Activated T-helper 1 cell treated with anti-CD3 and anti-CD28 coated beads, Interleukin-12 subunit alpha, Interleukin-12 subunit beta, Interleukin-2, Interleukin-4 antibody, amounts not matched to agents 30 ng/mL and 10 ng/mL and 1 ng/mL, durations not matched to agents 14 hours and 24 hours and 36 hours (primary cell): Measurements from ENCODE around the gene OMG. TPM values are rescaled to one million over a fixed set of nuclear protein-coding genes. Genes with fewer than 3 reads are reported as not detected.
"Not testable (repeated sequence)": the region's sequence is repeated elsewhere in the genome, so short reads cannot be mapped to it uniquely, and the experiment has no call there.

Source experiments
- DNase-seq: peaks from one replicate; pipeline ENCODE4 v3.0.0; 2021; ENCODE audit warnings: low spot score
- H3K27ac Mint-ChIP-seq: one replicate; pipeline ENCODE4 v1.8.0; 2021; ENCODE audit warnings: mild to moderate bottlenecking, mixed read lengths
- H3K27me3 Mint-ChIP-seq: one replicate; pipeline ENCODE4 v1.8.0; 2022; ENCODE audit warnings: mild to moderate bottlenecking, moderate library complexity, mixed read lengths; ENCODE audit not compliant: insufficient read depth
- H3K36me3 Mint-ChIP-seq: one replicate; pipeline ENCODE4 v1.8.0; 2021; ENCODE audit warnings: low read depth, mixed read lengths
- H3K4me1 Mint-ChIP-seq: one replicate; pipeline ENCODE4 v1.8.0; 2021; ENCODE audit warnings: low read depth, mixed read lengths
- H3K4me3 Mint-ChIP-seq: one replicate; pipeline ENCODE4 v1.8.0; 2021; ENCODE audit warnings: mild to moderate bottlenecking, moderate library complexity, mixed read lengths
- H3K9me3 Mint-ChIP-seq: one replicate; pipeline ENCODE4 v1.8.0; 2021; ENCODE audit warnings: mixed read lengths
- intact Hi-C: fragments of 100-400 bp; cut with micrococcal nuclease; formaldehyde crosslinking; loops from one replicate; pipeline ENCODE4 v1.15.1; 2024
- total RNA-seq: library from RNA; stranded (reverse); gene quantifications from 2 replicates; pipeline ENCODE4 v1.2.3, GENCODE V29; 2022

OMG gene, protein sequence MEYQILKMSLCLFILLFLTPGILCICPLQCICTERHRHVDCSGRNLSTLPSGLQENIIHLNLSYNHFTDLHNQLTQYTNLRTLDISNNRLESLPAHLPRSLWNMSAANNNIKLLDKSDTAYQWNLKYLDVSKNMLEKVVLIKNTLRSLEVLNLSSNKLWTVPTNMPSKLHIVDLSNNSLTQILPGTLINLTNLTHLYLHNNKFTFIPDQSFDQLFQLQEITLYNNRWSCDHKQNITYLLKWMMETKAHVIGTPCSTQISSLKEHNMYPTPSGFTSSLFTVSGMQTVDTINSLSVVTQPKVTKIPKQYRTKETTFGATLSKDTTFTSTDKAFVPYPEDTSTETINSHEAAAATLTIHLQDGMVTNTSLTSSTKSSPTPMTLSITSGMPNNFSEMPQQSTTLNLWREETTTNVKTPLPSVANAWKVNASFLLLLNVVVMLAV
- total RNA-seq: 0.10 TPM in 2 replicates

DNA sequence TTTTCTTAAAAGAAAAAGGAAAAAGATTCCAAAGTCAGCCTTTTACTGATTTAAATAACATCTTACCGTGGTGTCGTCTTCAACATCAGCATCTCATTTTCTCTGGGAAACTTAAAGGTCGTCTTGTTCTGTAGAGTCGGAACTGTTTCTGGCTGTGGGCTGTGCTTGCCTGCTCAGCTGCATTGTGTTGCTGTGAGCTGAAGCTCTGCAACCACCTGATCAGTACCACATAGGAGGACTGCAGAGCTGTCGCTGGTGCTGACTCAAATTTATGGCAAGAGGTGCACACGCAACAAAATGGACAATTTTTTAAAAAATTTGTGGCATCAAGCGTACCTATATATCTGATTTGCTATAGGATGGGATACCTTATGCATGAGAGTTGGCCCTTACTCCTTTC lies at the start of gene OMG:
OMG (minus strand) TSS at position 150 of the 400 bp plus-strand sequence. CDS start 908 bp downstream, outside the sequence.
- H3K9me3 Mint-ChIP-seq: no peaks in the 10 kb centered on the region
- H3K27ac Mint-ChIP-seq: no peak within 1 kb of the TSS
- H3K27me3 Mint-ChIP-seq: no peaks in the 10 kb centered on the region
- peaks cover 8% of the 10 kb centered on the region for H3K36me3 Mint-ChIP-seq
- intact Hi-C loops: no loop called here
- H3K4me1 Mint-ChIP-seq: no peaks in the 10 kb centered on the region
- no peak within 1 kb of the TSS for H3K4me3 Mint-ChIP-seq
- DNase-seq: no peak

DNA sequence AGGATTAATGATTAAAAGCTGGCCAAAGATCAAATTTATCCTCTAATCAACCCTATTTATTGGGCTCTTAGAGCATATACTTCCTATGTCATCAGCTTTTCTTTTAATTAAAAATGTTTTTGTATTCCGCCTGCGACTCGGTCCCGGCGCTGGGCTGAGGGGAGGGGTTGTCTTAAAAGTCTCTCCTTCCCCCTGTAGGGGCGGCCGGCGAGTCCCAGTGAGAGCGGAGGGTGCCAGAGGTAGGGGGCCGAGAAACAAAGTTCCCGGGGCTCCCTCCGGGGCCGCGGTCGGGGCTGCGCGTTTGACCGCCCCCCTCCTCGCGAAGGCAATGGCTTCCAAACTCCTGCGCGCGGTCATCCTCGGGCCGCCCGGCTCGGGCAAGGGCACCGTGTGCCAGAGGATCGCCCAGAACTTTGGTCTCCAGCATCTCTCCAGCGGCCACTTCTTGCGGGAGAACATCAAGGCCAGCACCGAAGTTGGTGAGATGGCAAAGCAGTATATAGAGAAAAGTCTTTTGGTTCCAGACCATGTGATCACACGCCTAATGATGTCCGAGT lies 48.2 kb upstream of the OMG start:
- H3K4me1 Mint-ChIP-seq, H3K27ac Mint-ChIP-seq, H3K4me3 Mint-ChIP-seq, DNase-seq, H3K9me3 Mint-ChIP-seq, intact Hi-C loops, H3K27me3 Mint-ChIP-seq, H3K36me3 Mint-ChIP-seq: not testable (repeated sequence)

DNA sequence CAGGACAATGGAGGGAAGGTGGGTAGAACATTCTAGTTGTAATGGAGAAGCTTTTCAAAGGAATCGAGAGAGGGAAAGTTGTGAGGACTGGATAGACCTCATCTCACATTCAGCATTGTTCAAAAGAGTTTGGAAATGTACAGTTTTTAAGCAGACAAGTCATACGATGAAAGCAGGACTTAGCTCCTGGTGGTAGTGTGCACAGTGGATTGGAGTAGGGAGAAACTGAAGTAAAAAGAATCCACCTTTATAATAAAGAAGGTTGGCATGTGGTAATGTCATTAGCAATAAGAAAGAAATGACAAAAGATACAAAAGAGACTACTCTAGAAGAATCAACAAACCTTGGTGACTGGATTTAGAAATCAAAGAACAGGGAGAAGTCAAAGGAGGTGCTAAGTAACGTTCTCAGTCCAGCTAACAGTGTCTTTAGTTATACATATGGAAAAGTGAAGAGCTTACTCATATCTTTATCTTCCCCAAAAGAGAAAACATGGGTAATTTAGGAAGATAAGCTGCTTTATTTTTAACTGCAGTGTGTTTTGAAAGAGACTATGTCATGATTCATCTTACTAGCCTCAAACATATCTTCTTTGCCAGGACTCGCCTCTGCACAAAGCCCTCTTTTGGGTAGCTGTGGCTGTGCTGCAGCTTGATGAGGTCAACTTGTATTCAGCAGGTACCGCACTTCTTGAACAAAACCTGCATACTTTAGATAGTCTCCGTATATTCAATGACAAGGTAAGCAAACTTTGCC lies 43.0 kb upstream of the OMG start:
- intact Hi-C loops: no loop called here
- Mint-ChIP-seq H3K36me3 (peaks cover 10% of the 10 kb centered on the region), H3K9me3 (no peaks in the 10 kb centered on the region), H3K27me3 (peaks cover 3% of the 10 kb centered on the region), H3K4me1 (no peaks in the 10 kb centered on the region), H3K27ac (no peak overlapping the region), H3K4me3 (no peak overlapping the region)
- DNase-seq: no peak

DNA sequence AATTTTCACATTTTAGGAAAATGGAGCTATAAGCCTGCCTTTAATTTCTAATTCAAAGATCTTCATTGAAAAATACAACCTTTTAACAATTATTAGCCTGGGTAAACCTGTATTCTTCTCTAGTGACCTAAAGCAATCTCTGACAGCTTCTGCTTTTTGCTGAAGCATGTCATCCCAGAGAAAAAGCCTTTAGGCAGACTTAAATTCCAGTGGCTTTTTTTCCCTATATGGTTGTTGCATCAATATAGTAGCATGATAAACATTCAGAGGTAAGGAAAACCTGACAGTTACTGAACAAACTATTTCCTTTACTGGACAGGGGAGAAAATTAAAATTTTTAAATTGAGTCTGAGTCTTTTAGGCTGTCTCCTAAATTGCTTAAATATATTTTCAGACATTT lies 32.2 kb upstream of the OMG start:
- no peak overlapping the region for H3K4me3 Mint-ChIP-seq
- H3K4me1 Mint-ChIP-seq: peaks cover 25% of the 10 kb centered on the region
- no peaks in the 10 kb centered on the region for H3K27me3 Mint-ChIP-seq
- H3K27ac Mint-ChIP-seq: no peak overlapping the region
- DNase-seq: no peak
- H3K36me3 Mint-ChIP-seq: peaks cover 10% of the 10 kb centered on the region
- no peaks in the 10 kb centered on the region for H3K9me3 Mint-ChIP-seq
- intact Hi-C loops: no loop called here

DNA sequence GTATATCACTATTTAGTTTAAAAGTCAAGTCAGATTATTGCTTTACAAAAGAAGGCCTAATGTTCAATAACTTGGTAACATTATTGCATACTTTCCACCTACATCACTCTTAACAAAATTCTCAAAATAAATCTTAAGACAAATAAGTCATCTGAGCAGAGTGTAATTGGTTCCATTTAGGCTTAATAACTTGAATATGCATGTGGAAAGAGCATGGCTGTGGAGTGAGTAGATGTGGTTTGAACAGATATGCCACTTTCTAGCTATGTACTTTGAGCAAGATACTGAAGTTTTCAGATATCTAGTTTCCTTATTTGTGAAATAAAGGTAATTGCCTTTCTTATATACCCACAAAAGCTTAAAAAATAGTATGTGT lies 31.1 kb upstream of the OMG start:
- peaks cover 12% of the 10 kb centered on the region for H3K36me3 Mint-ChIP-seq
- no peak for DNase-seq
- peak overlapping the region; percentile 25 for H3K27ac Mint-ChIP-seq
- no peaks in the 10 kb centered on the region for H3K27me3 Mint-ChIP-seq
- H3K4me1 Mint-ChIP-seq: peaks cover 31% of the 10 kb centered on the region
- no peaks in the 10 kb centered on the region for H3K9me3 Mint-ChIP-seq
- intact Hi-C loops: no loop called here
- H3K4me3 Mint-ChIP-seq: no peak overlapping the region

DNA sequence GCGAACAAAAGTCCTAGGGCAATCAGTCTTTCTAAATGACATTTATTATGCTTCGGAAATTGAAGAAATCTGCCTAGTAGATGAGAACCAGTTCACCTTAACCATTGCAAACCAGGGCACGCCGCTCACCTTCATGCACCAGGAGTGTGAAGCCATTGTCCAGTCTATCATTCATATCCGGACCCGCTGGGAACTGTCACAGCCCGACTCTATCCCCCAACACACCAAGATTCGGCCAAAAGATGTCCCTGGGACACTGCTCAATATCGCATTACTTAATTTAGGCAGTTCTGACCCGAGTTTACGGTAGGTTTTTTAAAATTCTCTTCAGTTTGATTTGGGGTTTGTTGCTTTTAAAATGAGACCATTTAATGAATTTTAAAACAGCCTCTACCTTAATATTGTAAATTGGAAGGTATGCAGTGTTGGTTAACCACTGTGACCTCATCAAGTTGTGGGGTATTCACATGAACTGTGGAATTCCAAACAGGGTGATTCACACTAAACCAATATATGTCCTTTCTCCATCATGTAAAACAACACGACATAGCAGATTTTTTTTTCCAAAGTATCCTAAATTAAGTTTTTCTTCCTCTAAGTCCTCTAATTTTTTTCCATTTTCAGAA lies 30.6 kb upstream of the OMG start:
- H3K27me3 Mint-ChIP-seq: no peaks in the 10 kb centered on the region
- peaks cover 34% of the 10 kb centered on the region for H3K4me1 Mint-ChIP-seq
- no peaks in the 10 kb centered on the region for H3K9me3 Mint-ChIP-seq
- peaks cover 12% of the 10 kb centered on the region for H3K36me3 Mint-ChIP-seq
- H3K27ac Mint-ChIP-seq: peak overlapping the region; percentile 25
- no peak for DNase-seq
- H3K4me3 Mint-ChIP-seq: no peak overlapping the region
- intact Hi-C loops: no loop called here

DNA sequence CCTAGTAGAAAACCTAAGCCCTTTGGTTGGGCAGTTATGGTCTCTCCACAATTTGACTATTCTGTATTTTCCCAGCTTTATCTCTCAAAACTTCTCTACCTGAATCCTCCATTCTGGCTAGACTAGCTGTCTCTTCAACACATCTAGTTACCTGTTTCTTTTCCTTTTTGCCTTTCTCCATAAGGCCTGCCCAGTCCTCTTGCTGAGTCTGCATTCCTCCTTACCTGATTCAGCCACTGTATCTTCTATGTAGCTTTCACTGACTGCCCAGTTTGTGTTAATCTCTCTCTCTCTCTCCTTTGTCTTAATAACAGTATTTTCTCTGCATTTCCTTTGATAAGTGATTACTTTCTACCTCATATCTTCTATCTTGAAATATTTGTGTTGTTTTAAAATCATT lies 26.5 kb upstream of the OMG start:
- H3K27me3 Mint-ChIP-seq: no peaks in the 10 kb centered on the region
- peaks cover 41% of the 10 kb centered on the region for H3K4me1 Mint-ChIP-seq
- peak overlapping the region; percentile 1 for H3K27ac Mint-ChIP-seq
- DNase-seq: no peak
- peaks cover 16% of the 10 kb centered on the region for H3K36me3 Mint-ChIP-seq
- H3K9me3 Mint-ChIP-seq: no peaks in the 10 kb centered on the region
- intact Hi-C loops: no loop called here
- H3K4me3 Mint-ChIP-seq: no peak overlapping the region

DNA sequence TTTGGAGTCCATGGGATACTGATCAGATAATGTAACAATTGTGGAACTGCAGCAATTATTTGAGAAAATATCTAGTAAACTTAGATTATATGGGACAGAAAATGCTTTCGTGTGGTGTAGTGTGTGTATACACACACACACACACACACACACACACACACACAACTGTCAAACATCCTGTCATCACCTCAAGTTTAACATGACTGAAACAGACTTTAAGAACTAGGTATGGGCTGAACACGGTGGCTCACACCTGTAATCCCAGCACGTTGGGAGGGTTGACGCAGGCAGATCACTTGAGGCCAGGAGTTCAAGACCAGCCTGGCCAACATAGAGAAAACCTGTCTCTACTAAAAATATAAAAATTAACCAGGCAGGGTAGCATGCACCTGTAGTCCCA lies 24.9 kb upstream of the OMG start:
- H3K27me3 Mint-ChIP-seq: no peaks in the 10 kb centered on the region
- intact Hi-C loops: loop anchor here (1.0 to 2.0 kb wide), 3 partner anchors 14 to 187 kb away; no protein-coding TSS in a partner anchor
- H3K27ac Mint-ChIP-seq: peak overlapping the region; percentile 92
- H3K4me3 Mint-ChIP-seq: peak overlapping the region; percentile 88
- no peak for DNase-seq
- no peaks in the 10 kb centered on the region for H3K9me3 Mint-ChIP-seq
- H3K36me3 Mint-ChIP-seq: peaks cover 18% of the 10 kb centered on the region
- H3K4me1 Mint-ChIP-seq: peaks cover 41% of the 10 kb centered on the region

DNA sequence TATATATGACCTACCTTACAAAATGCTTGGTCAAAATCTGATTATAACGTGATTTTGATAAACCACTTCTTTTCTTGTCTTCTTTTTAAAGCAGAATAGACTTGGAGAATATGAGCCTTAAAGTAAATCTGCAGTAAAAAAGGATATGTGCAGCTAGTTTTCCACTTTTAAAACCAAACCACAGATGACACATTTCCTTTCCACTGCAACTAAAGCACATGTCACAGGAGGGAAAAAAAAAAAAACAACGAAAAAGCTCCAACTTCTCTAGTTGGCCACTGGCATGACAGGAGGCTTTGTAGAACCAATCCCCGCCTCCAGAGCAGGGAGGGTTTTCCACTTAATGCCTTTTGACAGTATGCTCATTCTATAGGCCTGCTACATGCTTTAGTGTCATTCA lies 24.4 kb upstream of the OMG start, which contains the start of gene EVI2A:
EVI2A (minus strand) TSS at position 142 of the 400 bp plus-strand sequence. CDS start 2,609 bp downstream, outside the sequence.
- Mint-ChIP-seq H3K27ac (peak within 1 kb of the TSS; percentile 92), H3K4me3 (peak within 1 kb of the TSS; percentile 88), H3K4me1 (peaks cover 46% of the 10 kb centered on the region), H3K27me3 (no peaks in the 10 kb centered on the region), H3K36me3 (peaks cover 22% of the 10 kb centered on the region), H3K9me3 (no peaks in the 10 kb centered on the region)
- intact Hi-C loops: loop anchor here (1.0 to 2.0 kb wide), 3 partner anchors 13 to 187 kb away; no protein-coding TSS in a partner anchor
- peak; percentile 80 for DNase-seq

DNA sequence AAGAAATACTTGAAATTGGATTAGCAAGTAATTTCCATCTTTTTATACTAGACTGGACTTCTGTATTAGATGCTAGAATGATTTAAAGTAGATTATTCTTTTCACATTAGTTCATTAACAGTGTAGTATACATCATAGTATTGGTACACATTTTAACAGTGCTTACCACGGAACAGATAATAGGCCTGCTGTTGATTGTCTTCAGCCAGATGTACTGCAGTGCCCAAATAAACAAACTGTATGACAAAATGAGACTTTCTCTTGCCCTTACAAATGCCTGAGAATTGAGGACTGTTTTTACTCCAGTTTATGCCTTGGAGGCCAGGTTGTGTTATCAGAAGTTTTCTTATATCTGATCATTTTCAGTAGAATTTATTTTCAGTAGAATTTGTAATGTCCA lies 23.8 kb upstream of the OMG start:
- H3K9me3 Mint-ChIP-seq: no peaks in the 10 kb centered on the region
- H3K4me1 Mint-ChIP-seq: peaks cover 53% of the 10 kb centered on the region
- H3K36me3 Mint-ChIP-seq: peaks cover 24% of the 10 kb centered on the region
- H3K27ac Mint-ChIP-seq: peak overlapping the region; percentile 92
- DNase-seq: no peak
- H3K4me3 Mint-ChIP-seq: peak overlapping the region; percentile 88
- no peaks in the 10 kb centered on the region for H3K27me3 Mint-ChIP-seq
- intact Hi-C loops: loop anchor here (1.0 to 2.0 kb wide), 3 partner anchors 12 to 188 kb away; no protein-coding TSS in a partner anchor

DNA sequence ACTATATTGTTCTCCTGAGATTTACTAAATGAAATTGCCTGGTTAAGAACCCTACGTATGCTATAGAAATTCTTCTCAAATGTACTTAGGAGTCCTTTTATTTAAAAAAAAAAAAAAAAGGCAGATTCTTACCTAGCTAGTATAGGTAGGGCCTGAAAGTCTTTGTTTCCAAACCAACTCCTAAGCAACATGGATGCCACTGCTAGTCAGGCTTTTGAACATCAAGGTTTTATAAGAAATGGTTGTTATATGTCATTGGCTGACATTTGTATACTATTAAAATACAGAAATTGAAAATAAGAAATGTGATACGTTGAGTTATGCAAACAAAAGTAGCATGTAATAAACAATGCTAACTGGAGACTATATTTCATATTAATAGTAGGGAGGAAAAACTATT lies 23.2 kb upstream of the OMG start:
- Mint-ChIP-seq H3K36me3 (peaks cover 24% of the 10 kb centered on the region), H3K9me3 (no peaks in the 10 kb centered on the region), H3K4me1 (peaks cover 57% of the 10 kb centered on the region), H3K4me3 (peak overlapping the region; percentile 88), H3K27me3 (no peaks in the 10 kb centered on the region), H3K27ac (peak overlapping the region; percentile 92)
- intact Hi-C loops: loop anchor here (2.0 kb wide), 2 partner anchors 53 to 189 kb away; no protein-coding TSS in a partner anchor
- no peak for DNase-seq

DNA sequence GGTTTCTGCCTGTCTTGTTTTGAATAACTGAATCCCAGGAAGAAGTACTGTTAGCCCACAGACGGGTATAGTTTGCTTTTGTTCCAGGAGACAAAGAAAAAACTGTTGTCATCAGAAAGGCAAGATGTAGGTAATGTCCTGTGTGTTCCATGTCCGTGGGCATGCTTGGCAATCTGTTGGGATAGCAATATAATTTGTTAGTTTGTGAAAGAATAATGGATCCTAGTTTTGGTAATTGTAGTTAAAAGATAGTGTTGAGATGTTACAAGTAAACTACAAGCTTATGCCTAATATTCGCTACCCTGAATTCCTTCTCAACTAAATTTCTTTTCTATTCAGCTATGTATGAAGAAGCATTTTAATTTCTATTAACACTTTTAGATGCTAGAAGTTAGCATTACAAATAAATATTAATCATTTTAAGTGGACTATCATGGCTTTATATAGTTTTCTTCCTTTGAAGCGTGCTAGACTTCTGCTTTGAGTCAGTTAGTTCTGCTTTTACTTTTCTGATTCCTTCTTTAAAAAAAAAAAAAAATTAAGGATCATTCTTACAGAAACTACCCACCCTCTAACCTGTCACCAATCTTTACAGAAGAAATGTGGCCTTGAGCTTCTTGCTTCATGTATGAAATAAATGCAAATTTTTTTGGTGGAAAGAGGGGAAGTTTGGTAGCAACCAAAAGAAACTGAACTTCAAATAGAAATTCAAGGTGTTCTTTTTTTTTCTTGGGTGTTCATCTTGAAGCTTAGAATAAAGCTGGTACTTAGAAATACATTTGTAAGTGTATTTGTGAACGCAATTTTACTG lies 22.0 kb upstream of the OMG start:
- Mint-ChIP-seq H3K36me3 (peaks cover 27% of the 10 kb centered on the region), H3K4me1 (peaks cover 68% of the 10 kb centered on the region), H3K4me3 (peak overlapping the region; percentile 88), H3K27me3 (no peaks in the 10 kb centered on the region), H3K27ac (peak overlapping the region; percentile 92), H3K9me3 (peaks cover 6% of the 10 kb centered on the region)
- intact Hi-C loops: loop anchor here (2.0 to 10.0 kb wide), 3 partner anchors 174 to 494 kb away; partner anchors contain the start of genes CRLF3 and NF1
- no peak for DNase-seq
